Common myeloid progenitor, CD34-positive (primary cell): ENCODE results near the gene HBP1.
"Not testable (repeated sequence)": the region's sequence is repeated elsewhere in the genome, so short reads cannot be mapped to it uniquely, and the experiment has no call there.

Experiments used
- CTCF ChIA-PET: fragments of 350-600 bp; sonication (Branson Sonifier 250); formaldehyde crosslinking; loops from one replicate; lab custom pipeline; 2021; ENCODE audit warnings: antibody characterized with exemption; lab: Charles Lee
- POLR2A ChIA-PET: fragments of 350-600 bp; sonication (Branson Sonifier 250); formaldehyde crosslinking; loops from one replicate; lab custom pipeline; 2021; ENCODE audit warnings: antibody characterized with exemption; lab: Charles Lee
- DNase-seq, 3 donors: peaks; one replicate each; pipeline versions ENCODE4 v3.0.0 to v3.0.0-alpha.2; 2013
- H3K27ac ChIP-seq, 2 experiments: 1 replicate in 1 of 2; 2 replicates in 1 of 2; pipeline ENCODE4 v1.7.0; 2013; ENCODE audit warnings: inconsistent platforms in 2 of 2, low read length in 2 of 2, mild to moderate bottlenecking in 2 of 2, low read depth in 1 of 2, moderate library complexity in 1 of 2; ENCODE audit not compliant: severe bottlenecking in 2 of 2, insufficient read depth in 1 of 2, poor library complexity in 1 of 2
- H3K27me3 ChIP-seq, 5 experiments: replicated peaks in 2 of 5; 1 replicate in 3 of 5; 2 replicates in 2 of 5; pipeline versions ENCODE4 v1.6.1 to v1.7.0; 2013; ENCODE audit warnings: low read length in 4 of 5, mild to moderate bottlenecking in 2 of 5, moderate library complexity in 2 of 5, inconsistent platforms in 1 of 5; ENCODE audit not compliant: insufficient read depth in 5 of 5, control insufficient read depth in 4 of 5
- H3K36me3 ChIP-seq, 4 experiments: 1 replicate in 2 of 4; 2 replicates in 2 of 4; pipeline versions ENCODE4 v1.6.1 to v1.7.0; 2013; ENCODE audit warnings: low read length in 3 of 4, control low read depth in 1 of 4, mild to moderate bottlenecking in 1 of 4; ENCODE audit not compliant: control insufficient read depth in 4 of 4, insufficient read depth in 4 of 4
- H3K4me1 ChIP-seq, 4 experiments: 1 replicate in 3 of 4; 2 replicates in 1 of 4; pipeline versions ENCODE4 v1.6.1 to v1.7.1; 2013; ENCODE audit warnings: low read length in 3 of 4, mild to moderate bottlenecking in 3 of 4, control low read depth in 1 of 4, inconsistent platforms in 1 of 4, moderate library complexity in 1 of 4; ENCODE audit not compliant: control insufficient read depth in 4 of 4, insufficient read depth in 4 of 4; ENCODE audit errors: control extremely low read depth in 1 of 4
- H3K4me3 ChIP-seq, 7 experiments: 1 replicate in 4 of 7; 2 replicates in 3 of 7; pipeline versions ENCODE4 v1.5.1 to v1.7.0; 2013; ENCODE audit warnings: mild to moderate bottlenecking in 7 of 7, low read length in 6 of 7, moderate library complexity in 6 of 7, inconsistent platforms in 2 of 7, low read depth in 2 of 7, control low read depth in 1 of 7; ENCODE audit not compliant: insufficient read depth in 4 of 7, control insufficient read depth in 1 of 7; ENCODE audit errors: extremely low read depth in 1 of 7
- H3K9me3 ChIP-seq, 5 experiments: 1 replicate in 4 of 5; 2 replicates in 1 of 5; pipeline versions ENCODE4 v1.6.1 to v1.7.1; 2013; ENCODE audit warnings: low read length in 4 of 5, mild to moderate bottlenecking in 2 of 5, inconsistent platforms in 1 of 5, low read depth in 1 of 5, moderate library complexity in 1 of 5; ENCODE audit not compliant: control insufficient read depth in 4 of 5, insufficient read depth in 2 of 5; ENCODE audit errors: control extremely low read depth in 1 of 5
- WGBS: methylation state at CpG from one replicate; pipeline ENCODE4 v1.1.5; 2013; ENCODE audit not compliant: insufficient coverage; 5-methylcytosine and 5-hydroxymethylcytosine counted together

The HBP1 gene

DNA sequence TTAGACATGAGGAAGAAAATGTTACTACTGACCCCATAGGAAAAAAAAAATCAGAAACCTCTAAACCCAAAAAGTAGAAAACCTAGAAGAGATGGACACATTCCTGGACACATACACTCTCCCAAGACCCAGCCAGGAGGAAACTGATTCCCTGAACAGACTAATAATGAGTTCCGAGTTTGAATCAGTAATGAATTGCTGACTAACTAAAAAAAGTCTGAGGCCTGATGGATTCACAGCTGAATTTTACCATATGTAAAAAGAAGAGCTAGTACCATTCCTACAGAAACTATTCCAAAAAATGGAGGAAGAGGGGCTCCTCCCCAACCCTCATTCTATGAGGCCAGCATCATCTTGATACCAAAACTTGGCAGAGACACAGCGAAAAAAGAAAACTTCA is 75.8 kb downstream of the HBP1 start:
- Histone ChIP-seq H3K27ac (no peak overlapping the region), H3K9me3 (peaks cover 4 to 26% (median 9%) of the 10 kb centered on the region in 5 experiments), H3K36me3 (peaks cover 7 to 48% (median 15%) of the 10 kb centered on the region in 4 experiments), H3K27me3 (no peaks in the 10 kb centered on the region), H3K4me1 (no peaks in the 10 kb centered on the region), H3K4me3 (no peak overlapping the region)
- WGBS, result 100% methylated on average over 1 of the region's 2 CpGs
- DNase-seq, result no peak
- CTCF ChIA-PET, result no interaction called here
- POLR2A ChIA-PET, result no interaction called here

DNA sequence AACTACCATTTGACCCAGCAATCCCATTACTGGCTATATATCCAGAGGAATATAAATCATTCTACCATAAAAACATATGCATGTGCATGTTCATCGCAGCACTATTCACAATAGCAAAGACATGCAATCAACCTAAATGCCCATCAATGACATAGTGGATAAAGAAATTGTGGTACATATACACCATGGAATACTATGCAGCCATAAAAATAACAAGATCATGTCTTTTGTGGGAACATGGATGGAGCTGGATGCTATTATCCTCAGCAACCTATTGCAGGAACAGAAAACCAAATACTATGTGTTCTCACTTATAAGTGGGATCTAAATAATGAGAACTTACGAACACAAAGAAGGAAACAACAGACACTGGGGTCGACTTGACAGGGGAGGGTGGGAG is 78.0 kb downstream of the HBP1 start:
- H3K4me3 ChIP-seq, DNase-seq, H3K4me1 ChIP-seq, CTCF ChIA-PET, H3K27ac ChIP-seq, H3K27me3 ChIP-seq, POLR2A ChIA-PET: not testable (repeated sequence)
- WGBS, result no CpG with 5 or more reads among the region's 3 CpGs
- Histone ChIP-seq H3K9me3 (peaks cover 4 to 26% (median 9%) of the 10 kb centered on the region in 5 experiments), H3K36me3 (peaks cover 9 to 53% (median 14%) of the 10 kb centered on the region in 4 experiments)

DNA sequence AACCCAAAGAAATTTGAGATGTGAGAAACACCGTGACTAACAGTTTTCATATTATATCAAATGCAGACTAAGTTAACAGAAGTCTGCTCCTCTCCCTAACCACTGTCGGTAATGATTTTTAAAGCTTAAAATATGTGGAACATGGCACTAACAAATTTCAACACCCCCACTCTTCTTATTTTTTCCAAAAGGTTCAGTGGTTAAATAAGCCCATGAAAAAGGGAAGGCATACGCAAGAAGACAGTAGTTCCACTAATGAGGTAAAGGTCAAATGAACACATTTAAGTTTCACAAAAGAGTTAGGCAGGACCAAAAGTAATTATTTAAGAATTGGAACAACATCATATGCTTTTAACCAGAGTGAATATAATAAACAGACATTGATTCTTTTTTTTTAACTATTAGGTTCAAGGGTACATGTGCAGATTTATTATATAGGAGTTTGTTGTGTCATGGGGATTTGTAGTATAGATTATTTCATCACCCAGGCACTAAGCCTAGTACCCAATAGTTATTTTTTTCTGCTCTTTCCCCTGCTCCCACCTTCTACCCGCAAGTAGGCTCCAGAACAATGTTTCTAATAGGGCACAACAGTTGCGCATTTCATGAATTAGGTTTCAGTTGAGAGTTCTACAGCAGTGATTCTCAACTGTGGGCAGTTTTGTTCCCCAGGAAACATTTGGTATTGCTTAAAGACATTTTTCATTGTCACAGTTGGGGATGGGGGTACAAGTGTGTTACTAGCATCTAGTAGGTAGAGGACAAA is 79.9 kb downstream of the HBP1 start:
- Histone ChIP-seq H3K4me3 (no peak overlapping the region), H3K27me3 (no peaks in the 10 kb centered on the region), H3K36me3 (peaks cover 9 to 45% (median 11%) of the 10 kb centered on the region in 4 experiments), H3K9me3 (peaks cover 3 to 26% (median 9%) of the 10 kb centered on the region in 5 experiments), H3K4me1 (no peaks in the 10 kb centered on the region), H3K27ac (no peak overlapping the region)
- ChIA-PET CTCF (interaction anchor here (0.7 kb wide), 1 partner anchor 135 kb away, joined by 3 read pairs; no protein-coding TSS in a partner anchor), POLR2A (no interaction called here)
- 92% methylated on average over 2 of the region's 5 CpGs for WGBS
- no peak for DNase-seq

DNA sequence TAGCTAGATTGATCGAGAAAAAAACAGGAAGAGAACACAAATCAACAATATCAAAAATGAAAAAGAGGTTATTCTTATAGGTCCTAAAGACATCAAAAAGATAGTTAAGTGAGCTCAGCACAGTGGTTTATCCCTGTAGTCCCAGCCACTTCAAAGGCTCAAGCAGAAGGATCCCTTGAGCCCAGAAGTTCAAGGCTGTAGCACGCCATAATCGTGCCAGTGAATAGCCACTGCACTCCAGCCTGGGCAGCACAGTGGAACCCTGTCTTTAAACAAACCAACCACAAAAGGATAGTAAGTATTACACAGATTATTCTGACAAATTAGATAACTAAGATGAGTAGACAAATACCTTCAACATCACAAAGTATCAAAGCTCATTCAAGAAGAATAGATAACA is 83.2 kb downstream of the HBP1 start:
- no CpG with 5 or more reads among the region's 3 CpGs for WGBS
- H3K27me3 ChIP-seq, result no peaks in the 10 kb centered on the region
- POLR2A ChIA-PET, result no interaction called here
- peaks cover 0 to 1% (median 0%) of the 10 kb centered on the region in 5 experiments for H3K9me3 ChIP-seq
- H3K4me3 ChIP-seq, result no peak overlapping the region
- H3K4me1 ChIP-seq, result no peaks in the 10 kb centered on the region
- no peak for DNase-seq
- H3K27ac ChIP-seq, result no peak overlapping the region
- CTCF ChIA-PET, result no interaction called here
- H3K36me3 ChIP-seq, result peaks cover 5 to 19% (median 7%) of the 10 kb centered on the region in 4 experiments
